Central memory CD8-positive, alpha-beta T cell (primary cell): Measurements from ENCODE around the gene PPTC7.
"Not testable (repeated sequence)": the region's sequence is repeated elsewhere in the genome, so short reads cannot be mapped to it uniquely, and the experiment has no call there.

Experiments
- ATAC-seq: fragments of 150-1000 bp; cut with Tn5 transposase; replicated peaks from 2 replicates; pipeline ENCODE4 v1.10.0; 2022; ENCODE audit warnings: mild to moderate bottlenecking, moderate FRiP score, moderate number of reproducible peaks; ENCODE audit not compliant: poor library complexity, severe bottlenecking; ENCODE audit errors: extremely low read depth
- DNase-seq, 2 donors: peaks; one replicate each; pipeline ENCODE4 v3.0.0; 2021; ENCODE audit warnings: low spot score in 2 of 2
- H3K27ac Mint-ChIP-seq: one replicate; pipeline ENCODE4 v1.8.0; 2022; ENCODE audit warnings: low read depth, mild to moderate bottlenecking, moderate library complexity, mixed read lengths
- H3K27me3 Mint-ChIP-seq: one replicate; pipeline ENCODE4 v1.8.0; 2022; ENCODE audit warnings: mixed read lengths
- H3K36me3 Mint-ChIP-seq: one replicate; pipeline ENCODE4 v1.8.0; 2022; ENCODE audit warnings: mild to moderate bottlenecking, moderate library complexity, mixed read lengths; ENCODE audit not compliant: insufficient read depth
- H3K4me1 Mint-ChIP-seq: one replicate; pipeline ENCODE4 v1.8.0; 2022; ENCODE audit warnings: mixed read lengths
- H3K4me3 Mint-ChIP-seq: one replicate; pipeline ENCODE4 v1.8.0; 2022; ENCODE audit warnings: mild to moderate bottlenecking, moderate library complexity, mixed read lengths
- H3K9me3 Mint-ChIP-seq: one replicate; pipeline ENCODE4 v1.8.0; 2022; ENCODE audit warnings: mixed read lengths

PPTC7 gene

DNA sequence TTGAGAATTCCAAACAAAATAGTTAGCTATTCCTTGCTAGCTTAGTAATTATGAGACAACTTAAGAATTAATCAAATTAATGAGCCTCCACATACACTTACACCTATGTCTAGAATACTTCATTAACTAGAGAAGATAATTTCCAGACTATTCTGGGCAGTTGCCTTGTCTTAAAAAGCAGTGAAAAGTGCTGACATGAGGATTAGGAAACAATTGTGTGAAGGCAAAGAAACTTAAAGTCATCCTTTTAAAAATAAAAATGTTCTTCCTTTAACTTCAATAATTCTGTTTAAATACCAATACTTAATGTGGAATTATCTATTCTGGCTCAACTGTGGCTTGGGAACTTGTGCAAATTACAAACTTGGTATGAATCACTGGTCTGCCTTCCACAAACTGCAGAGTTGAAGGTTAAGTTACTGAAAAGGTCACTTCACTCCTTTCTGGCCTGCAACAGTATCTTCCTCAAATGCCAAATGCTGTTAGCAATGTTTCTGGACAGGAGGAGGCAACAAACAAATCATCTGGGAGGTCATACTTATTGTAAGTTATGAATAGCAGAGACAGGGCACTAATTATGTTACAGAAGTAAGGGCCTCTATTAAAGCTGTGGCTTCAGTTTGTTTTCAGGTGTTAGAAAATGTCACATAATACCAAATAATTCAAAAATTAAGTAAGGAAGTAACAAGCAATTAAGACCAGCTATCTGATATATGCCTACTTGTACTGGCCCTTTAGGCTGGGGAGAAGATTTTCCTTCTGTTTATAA is 19.2 kb downstream of the PPTC7 start:
- peaks cover 57% of the 10 kb centered on the region for H3K4me1 Mint-ChIP-seq
- H3K4me3 Mint-ChIP-seq, result peak overlapping the region; percentile 6
- DNase-seq (no peak), ATAC-seq (no peak)
- no peaks in the 10 kb centered on the region for H3K27me3 Mint-ChIP-seq
- peaks cover 14% of the 10 kb centered on the region for H3K36me3 Mint-ChIP-seq
- H3K9me3 Mint-ChIP-seq, result no peaks in the 10 kb centered on the region
- H3K27ac Mint-ChIP-seq, result peak overlapping the region; percentile 97

DNA sequence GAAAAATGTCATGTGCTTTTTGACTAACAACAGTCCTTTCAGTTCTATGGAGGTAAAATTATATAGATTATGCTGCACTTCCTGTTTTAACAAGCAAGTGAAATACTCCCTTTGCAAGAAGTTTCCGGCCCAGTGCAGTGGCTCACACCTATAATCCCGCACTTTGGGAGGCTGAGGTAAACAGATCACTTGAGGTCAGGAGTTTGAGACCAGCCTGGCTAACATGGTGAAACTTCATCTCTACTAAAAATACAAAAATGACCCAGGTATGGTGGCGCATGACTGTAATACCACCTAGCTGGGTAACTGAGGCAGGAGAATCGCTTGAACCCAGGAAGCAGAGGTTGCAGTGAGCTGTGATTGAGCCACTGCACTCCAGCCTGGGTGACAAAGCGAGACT is 20.7 kb downstream of the PPTC7 start:
- ATAC-seq, result peak; percentile 85
- Mint-ChIP-seq H3K36me3 (peaks cover 14% of the 10 kb centered on the region), H3K4me3 (peak overlapping the region; percentile 77), H3K27ac (peak overlapping the region; percentile 97), H3K4me1 (peaks cover 59% of the 10 kb centered on the region)
- not testable (repeated sequence) for H3K27me3 Mint-ChIP-seq, H3K9me3 Mint-ChIP-seq
- peak; percentile 34 to 49 for DNase-seq

GRCh38 chr12:110561471-110562201 is 21.5 kb downstream of the PPTC7 start:
- DNase-seq (no peak), ATAC-seq (peak; percentile 22)
- Mint-ChIP-seq H3K4me1 (peaks cover 57% of the 10 kb centered on the region), H3K4me3 (peak overlapping the region; percentile 54), H3K9me3 (no peaks in the 10 kb centered on the region), H3K36me3 (peaks cover 14% of the 10 kb centered on the region), H3K27me3 (no peaks in the 10 kb centered on the region), H3K27ac (peak overlapping the region; percentile 97)

DNA sequence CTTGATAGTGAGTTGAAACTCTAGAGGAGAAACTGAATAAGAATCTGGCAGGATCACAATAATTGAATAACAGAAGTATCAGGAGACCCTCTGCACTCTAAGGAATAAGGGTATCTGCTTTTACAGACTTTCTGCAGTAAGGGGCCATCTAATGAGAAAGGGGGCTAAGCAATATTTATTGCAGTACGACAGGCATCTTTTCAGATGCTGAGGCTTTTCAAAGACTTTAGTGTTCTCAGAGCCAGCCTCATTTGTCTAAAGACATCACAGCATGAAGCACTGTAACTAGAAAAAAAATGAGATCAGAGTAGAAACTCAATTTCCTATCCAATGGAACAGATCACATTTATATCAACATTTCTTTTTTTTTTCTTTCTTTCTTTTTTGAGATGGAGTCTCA is 22.2 kb downstream of the PPTC7 start:
- peak overlapping the region; percentile 75 for H3K27ac Mint-ChIP-seq
- ATAC-seq, result no peak
- H3K4me1 Mint-ChIP-seq, result peaks cover 58% of the 10 kb centered on the region
- peaks cover 14% of the 10 kb centered on the region for H3K36me3 Mint-ChIP-seq
- no peak for DNase-seq
- H3K4me3 Mint-ChIP-seq, result peak overlapping the region; percentile 22
- H3K9me3 Mint-ChIP-seq, result no peaks in the 10 kb centered on the region
- no peaks in the 10 kb centered on the region for H3K27me3 Mint-ChIP-seq

GRCh38 chr12:110560048-110560447 is 23.1 kb downstream of the PPTC7 start:
- Mint-ChIP-seq H3K4me1 (peaks cover 61% of the 10 kb centered on the region), H3K27me3 (no peaks in the 10 kb centered on the region), H3K36me3 (peaks cover 12% of the 10 kb centered on the region), H3K9me3 (no peaks in the 10 kb centered on the region), H3K27ac (peak overlapping the region; percentile 75), H3K4me3 (no peak overlapping the region)
- DNase-seq (no peak), ATAC-seq (no peak)

- ATAC-seq, H3K4me3 Mint-ChIP-seq, H3K9me3 Mint-ChIP-seq, DNase-seq, H3K27me3 Mint-ChIP-seq, H3K27ac Mint-ChIP-seq: not testable (repeated sequence)
- H3K36me3 Mint-ChIP-seq, result peaks cover 12% of the 10 kb centered on the region
- H3K4me1 Mint-ChIP-seq, result peaks cover 60% of the 10 kb centered on the region
Observed at GRCh38 chr12:110558945-110559344, 24.2 kb downstream of the PPTC7 start.

DNA sequence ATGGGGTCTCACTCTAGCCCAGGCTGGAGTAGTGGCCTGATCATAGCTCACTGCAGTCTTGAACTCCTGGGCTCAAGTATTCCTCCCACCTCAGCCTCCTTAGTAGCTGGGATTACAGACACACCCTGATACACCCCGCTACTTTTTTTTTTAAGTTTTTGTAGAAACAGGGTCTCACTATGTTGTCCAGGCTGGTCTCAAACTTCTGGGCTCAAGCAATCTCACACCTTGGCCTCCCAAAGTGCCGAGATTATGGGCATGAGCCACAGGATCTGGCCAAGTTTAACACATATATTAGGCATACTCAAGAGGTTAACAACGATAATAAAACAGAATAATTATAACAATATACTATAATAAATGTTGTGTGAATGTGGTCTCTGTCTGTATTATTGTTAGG is 25.8 kb downstream of the PPTC7 start:
- Mint-ChIP-seq H3K4me3 (peak overlapping the region; percentile 23), H3K4me1 (peaks cover 56% of the 10 kb centered on the region), H3K36me3 (peaks cover 10% of the 10 kb centered on the region), H3K27ac (peak overlapping the region; percentile 83), H3K27me3 (no peaks in the 10 kb centered on the region), H3K9me3 (no peaks in the 10 kb centered on the region)
- no peak for ATAC-seq
- DNase-seq, result no peak

DNA sequence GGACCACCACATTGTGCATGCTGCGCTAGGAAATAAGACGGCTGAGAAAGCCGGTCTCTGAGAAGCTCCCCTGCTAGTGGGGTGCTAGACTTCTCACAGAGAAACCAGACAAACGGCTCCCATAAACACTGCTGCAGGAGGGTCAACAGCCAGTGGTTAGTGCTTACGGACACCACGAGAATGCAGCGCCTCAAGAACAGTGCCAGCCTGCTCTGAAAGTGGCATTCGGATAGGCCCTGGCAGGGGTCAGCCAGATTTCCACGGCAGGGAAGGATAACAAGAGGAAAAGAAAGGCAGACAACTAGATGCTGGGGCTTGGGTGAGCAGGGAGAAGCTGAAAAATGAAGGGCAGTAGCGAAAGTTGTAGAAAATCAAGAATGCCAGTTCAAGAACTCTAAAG is 26.4 kb downstream of the PPTC7 start:
- Mint-ChIP-seq H3K36me3 (peaks cover 13% of the 10 kb centered on the region), H3K27me3 (no peaks in the 10 kb centered on the region), H3K4me3 (no peak overlapping the region), H3K4me1 (peaks cover 58% of the 10 kb centered on the region), H3K27ac (peak overlapping the region; percentile 83), H3K9me3 (no peaks in the 10 kb centered on the region)
- ATAC-seq (no peak), DNase-seq (no peak)

DNA sequence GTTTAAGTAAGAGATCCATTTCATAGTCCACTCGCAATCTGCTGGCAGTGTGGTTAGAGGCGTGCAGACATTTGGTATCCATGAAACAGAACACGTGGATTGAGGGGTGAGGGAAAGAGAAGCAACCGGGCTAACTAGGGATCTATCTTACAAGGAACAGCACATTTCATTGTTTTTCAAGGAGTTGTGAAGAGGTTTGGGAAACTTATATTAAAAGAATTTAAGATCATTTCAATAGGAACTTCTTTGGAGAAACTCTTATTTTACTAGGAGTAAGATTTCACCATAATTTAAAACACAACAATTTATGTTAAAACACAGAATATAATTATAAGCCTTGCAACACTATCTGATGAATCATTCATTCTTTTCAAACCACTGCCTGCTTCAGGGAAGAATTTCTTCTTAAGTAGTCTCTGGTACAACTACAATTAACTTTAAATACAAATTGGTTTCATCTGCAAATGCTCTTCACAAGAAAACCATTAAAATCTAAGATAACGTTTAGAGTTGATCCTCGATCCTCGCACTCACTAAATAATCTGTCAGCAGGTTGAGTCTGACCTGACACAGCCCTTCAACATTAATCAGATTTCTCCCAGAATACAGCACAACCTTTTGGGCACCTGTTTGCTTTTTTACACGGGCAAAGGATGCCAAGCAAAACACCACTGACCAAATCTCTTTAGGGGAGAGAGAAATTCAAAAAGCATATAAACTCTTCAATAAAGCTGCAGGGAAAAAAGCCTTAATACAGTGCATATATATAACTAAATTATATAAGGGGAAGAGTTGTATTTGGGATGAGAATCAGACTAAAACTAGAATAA is 27.3 kb downstream of the PPTC7 start:
- Mint-ChIP-seq H3K4me3 (no peak overlapping the region), H3K36me3 (peaks cover 13% of the 10 kb centered on the region), H3K27me3 (no peaks in the 10 kb centered on the region), H3K27ac (peak overlapping the region; percentile 83), H3K4me1 (peaks cover 53% of the 10 kb centered on the region), H3K9me3 (no peaks in the 10 kb centered on the region)
- DNase-seq, result no peak
- no peak for ATAC-seq

DNA sequence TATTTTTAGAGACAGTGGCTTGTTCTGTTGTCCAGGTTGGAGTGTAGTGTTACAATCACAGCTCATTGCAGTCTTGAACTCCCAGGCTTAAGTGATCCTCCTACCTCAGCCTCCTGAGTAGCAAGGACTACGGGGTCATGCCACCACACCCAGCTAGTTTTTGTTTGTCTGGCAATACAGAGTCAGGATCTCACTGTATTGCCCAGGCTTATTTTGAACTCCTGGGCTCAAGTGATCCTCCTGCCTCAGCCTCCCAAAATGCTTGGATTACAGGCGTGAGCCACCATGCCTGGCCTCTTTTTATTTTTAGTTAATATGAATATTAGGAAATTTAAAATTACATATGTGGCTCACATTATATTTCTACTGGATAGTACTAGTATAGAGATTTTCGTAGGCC is 28.9 kb downstream of the PPTC7 start:
- ATAC-seq (no peak), DNase-seq (no peak)
- Mint-ChIP-seq H3K9me3 (no peaks in the 10 kb centered on the region), H3K36me3 (peaks cover 15% of the 10 kb centered on the region), H3K27me3 (no peaks in the 10 kb centered on the region), H3K27ac (no peak overlapping the region), H3K4me3 (no peak overlapping the region), H3K4me1 (peaks cover 52% of the 10 kb centered on the region)

- Mint-ChIP-seq H3K9me3 (no peaks in the 10 kb centered on the region), H3K27ac (no peak overlapping the region), H3K4me3 (no peak overlapping the region), H3K27me3 (no peaks in the 10 kb centered on the region), H3K4me1 (peaks cover 47% of the 10 kb centered on the region), H3K36me3 (peaks cover 21% of the 10 kb centered on the region)
- ATAC-seq, result no peak
- DNase-seq, result no peak
Observed at GRCh38 chr12:110550981-110551380, 32.1 kb downstream of the PPTC7 start.

DNA sequence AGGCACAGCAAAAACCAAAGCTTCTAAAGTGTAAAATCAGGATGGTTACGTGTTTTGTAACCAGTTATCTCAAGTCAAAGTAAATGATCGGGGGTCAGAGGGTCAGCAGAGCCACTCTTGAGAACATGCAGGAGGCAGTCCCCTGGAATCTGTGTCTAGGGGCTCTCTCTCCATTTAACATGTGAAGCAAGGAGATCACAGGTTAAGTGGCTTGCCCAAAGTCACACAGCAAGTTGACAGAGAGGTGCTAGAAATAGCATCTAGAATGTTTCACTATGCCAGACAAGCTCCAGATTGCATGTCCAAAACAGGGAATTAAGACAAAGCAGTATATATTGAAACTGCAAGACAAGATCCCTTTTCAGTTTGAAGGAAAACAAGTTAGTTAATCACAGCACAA is 33.4 kb downstream of the PPTC7 start:
- DNase-seq (no peak), ATAC-seq (no peak)
- Mint-ChIP-seq H3K4me1 (peaks cover 36% of the 10 kb centered on the region), H3K9me3 (no peaks in the 10 kb centered on the region), H3K4me3 (no peak overlapping the region), H3K27ac (no peak overlapping the region), H3K27me3 (no peaks in the 10 kb centered on the region), H3K36me3 (peaks cover 28% of the 10 kb centered on the region)
